Gastroesophageal sphincter (tissue), 4 donors: ENCODE measurements around the gene PDK3. TPM values are rescaled to one million over a fixed set of nuclear protein-coding genes. Genes with fewer than 3 reads are reported as not detected.

ENCODE experiments used
- ATAC-seq: fragments of 150-250 bp; one replicate; pipeline ENCODE4 v1.9.1; 2016; ENCODE audit warnings: mild to moderate bottlenecking, moderate library complexity
- H3K27ac ChIP-seq, 4 donors: fragments of 200-600 bp; sonication (generic) in 3 of 4; 1 replicate in 3 of 4; 2 replicates in 1 of 4; pipeline ENCODE4 v1.5.1; 2016 to 2019
- H3K27me3 ChIP-seq: fragments of 200-600 bp; sonication (generic); one replicate; pipeline ENCODE4 v1.5.1; 2019
- H3K36me3 ChIP-seq, 2 donors: fragments of 200-600 bp; sonication (generic); one replicate each; pipeline ENCODE4 v1.5.1; 2019; ENCODE audit warnings: control low read depth in 1 of 2
- H3K4me1 ChIP-seq, 3 donors: fragments of 200-600 bp; sonication (generic); 1 replicate in 2 of 3; 2 replicates in 1 of 3; pipeline ENCODE4 v1.5.1; 2016 to 2019; ENCODE audit warnings: control low read depth in 2 of 3
- H3K4me3 ChIP-seq, 2 donors: fragments of 200-600 bp; sonication (generic); one replicate each; pipeline ENCODE4 v1.5.1; 2019; ENCODE audit warnings: mild to moderate bottlenecking in 1 of 2, moderate library complexity in 1 of 2
- H3K9me3 ChIP-seq, 3 donors: fragments of 200-600 bp; sonication (generic); one replicate each; pipeline ENCODE4 v1.5.1; 2017 to 2019; ENCODE audit warnings: control low read depth in 2 of 3
- CTCF ChIP-seq, 4 experiments: fragments of 200-600 bp in 2 of 4; fragments of 450-650 bp in 2 of 4; sonication (generic) in 1 of 4; IDR thresholded peaks; one replicate each; pipeline ENCODE4 v1.5.1; 2017 to 2019; ENCODE audit warnings: antibody characterized with exemption in 4 of 4, mild to moderate bottlenecking in 2 of 4, moderate library complexity in 2 of 4
- EP300 ChIP-seq: sonication (generic); formaldehyde crosslinking; IDR thresholded peaks from one replicate; pipeline ENCODE4 v1.6.1; 2017; ENCODE audit warnings: antibody characterized with exemption, mild to moderate bottlenecking
- POLR2A ChIP-seq, 2 donors: fragments of 450-650 bp; IDR thresholded peaks; one replicate each; pipeline ENCODE4 v1.6.1; 2017; ENCODE audit warnings: antibody characterized with exemption in 2 of 2, mild to moderate bottlenecking in 2 of 2, moderate library complexity in 1 of 2
- POLR2AphosphoS5 ChIP-seq: sonication (generic); formaldehyde crosslinking; IDR thresholded peaks from one replicate; pipeline ENCODE4 v1.6.1; 2017; ENCODE audit warnings: antibody characterized with exemption
- WGBS, 2 donors: methylation state at CpG; one replicate each; pipeline ENCODE4 v1.1.5; 2018; ENCODE audit warnings: low coverage in 1 of 2; 5-methylcytosine and 5-hydroxymethylcytosine counted together
- total RNA-seq, 4 donors: library from RNA; depleted of rRNA; stranded (reverse); fragments of >200 nt; gene quantifications; one replicate each; pipeline ENCODE4 v1.1.0, GENCODE V29; 2016

Gene PDK3
- total RNA-seq = 10 to 100 TPM; 51.8 to 77.0 (median 68.4) TPM

DNA sequence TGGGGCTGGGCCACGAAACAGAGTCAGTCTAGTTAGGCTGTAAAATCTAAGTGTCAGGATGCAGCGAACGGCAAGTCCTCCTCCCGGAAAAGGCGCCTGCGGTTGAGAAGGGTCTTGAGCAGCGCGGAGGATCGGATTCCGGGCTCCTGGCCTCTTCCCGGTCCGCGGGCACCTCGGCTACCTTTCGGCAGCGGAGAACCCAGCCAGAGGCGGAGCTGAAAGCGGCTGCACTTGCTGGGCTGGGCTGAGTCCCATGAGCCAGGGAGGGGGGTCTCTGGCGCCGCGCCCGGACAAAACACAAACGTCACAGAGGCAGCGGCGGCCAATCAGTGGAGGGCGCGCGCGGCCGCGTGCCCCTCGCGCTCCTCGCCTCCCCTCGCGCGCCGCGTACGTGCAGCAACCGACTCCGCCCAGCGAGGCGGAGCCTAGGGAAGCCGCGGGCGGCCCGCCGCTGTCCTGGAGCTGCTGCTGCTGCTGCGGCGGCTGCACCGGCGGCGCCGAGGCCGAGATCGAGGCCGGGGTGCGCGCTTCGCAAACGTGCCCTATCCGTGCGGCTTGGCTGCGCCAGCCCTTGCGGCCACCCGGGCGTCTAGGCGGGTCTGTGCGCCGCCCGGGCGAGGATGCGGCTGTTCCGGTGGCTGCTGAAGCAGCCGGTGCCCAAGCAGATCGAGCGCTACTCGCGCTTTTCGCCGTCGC is at the start of gene PDK3:
Gene PDK3, plus strand, starts transcription at position 451 of the 696 bp plus-strand sequence. Its CDS starts 170 bp downstream, at position 621.
- H3K27ac ChIP-seq = peak within 1 kb of the TSS; percentile 62 to 88 (median 82)
- TF ChIP-seq EP300 (no peak), POLR2AphosphoS5 (peak; percentile 73), CTCF (IDR thresholded peaks at IDR 0.05) (no peak), POLR2A (IDR thresholded peaks at IDR 0.05) (peak; percentile 77 to 79)
- peaks cover 0 to 47% (median 0%) of the 10 kb centered on the region in 3 donors for H3K4me1 ChIP-seq
- H3K4me3 ChIP-seq = peak within 1 kb of the TSS; percentile 76 to 81
- WGBS, 2 donors = 0% methylated on average over 3 of the region's 83 CpGs; no CpG with 5 or more reads in 1 of the 2 donors
- H3K36me3 ChIP-seq = no peaks in the 10 kb centered on the region
- peak; percentile 97 for ATAC-seq
- H3K9me3 ChIP-seq = no peaks in the 10 kb centered on the region
- no peaks in the 10 kb centered on the region for H3K27me3 ChIP-seq

GRCh38 chrX:24415921-24416320 is 49.2 kb upstream of the PDK3 start:
- Histone ChIP-seq H3K9me3 (no peaks in the 10 kb centered on the region), H3K27me3 (no peaks in the 10 kb centered on the region), H3K4me1 (no peaks in the 10 kb centered on the region), H3K36me3 (no peaks in the 10 kb centered on the region), H3K4me3 (no peak overlapping the region), H3K27ac (no peak overlapping the region)
- no CpG with 5 or more reads among the region's 5 CpGs for WGBS, 2 donors
- TF ChIP-seq EP300 = no peak
- TF ChIP-seq CTCF (IDR thresholded peaks at IDR 0.05) = no peak
- no peak for TF ChIP-seq POLR2AphosphoS5
- TF ChIP-seq POLR2A (IDR thresholded peaks at IDR 0.05) = no peak
- no peak for ATAC-seq

DNA sequence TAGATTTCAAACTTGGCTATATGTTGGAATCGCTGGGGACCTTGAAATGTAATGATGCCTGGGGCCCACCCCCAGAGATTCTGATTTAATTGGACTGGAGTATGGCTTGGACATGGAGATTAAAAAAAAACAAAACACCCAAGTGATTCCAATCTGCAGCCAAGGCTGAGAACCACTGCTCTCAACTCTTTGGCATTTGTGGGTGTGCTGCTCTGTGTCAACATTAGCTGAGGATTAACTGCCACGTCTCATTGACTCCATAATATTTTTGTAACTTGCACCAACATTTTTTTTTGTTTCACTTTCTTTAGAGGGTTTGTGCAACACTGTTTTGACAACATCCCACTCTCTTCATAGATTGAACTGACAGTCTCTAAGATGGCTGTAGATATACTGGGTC is 41.1 kb upstream of the PDK3 start:
- Histone ChIP-seq H3K9me3 (no peaks in the 10 kb centered on the region), H3K27ac (peak overlapping the region in 3 of 4 donors; percentile 24 to 71 (median 61)), H3K36me3 (no peaks in the 10 kb centered on the region), H3K4me1 (peaks cover 0 to 37% (median 0%) of the 10 kb centered on the region in 3 donors), H3K4me3 (no peak overlapping the region), H3K27me3 (no peaks in the 10 kb centered on the region)
- TF ChIP-seq POLR2AphosphoS5 (peak; percentile 81), POLR2A (IDR thresholded peaks at IDR 0.05) (no peak)
- peak; percentile 32 for ATAC-seq
- WGBS, 2 donors = 33 to 40% methylated on average over 1 of the region's 2 CpGs

GRCh38 chrX:24424948-24425347 is 40.1 kb upstream of the PDK3 start:
- H3K27ac ChIP-seq = peak overlapping the region; percentile 24 to 71 (median 60)
- H3K36me3 ChIP-seq = no peaks in the 10 kb centered on the region
- ATAC-seq = peak; percentile 70
- 28 to 29% methylated on average over 5 to 7 of the region's 8 CpGs for WGBS, 2 donors
- peaks cover 0 to 37% (median 0%) of the 10 kb centered on the region in 3 donors for H3K4me1 ChIP-seq
- H3K27me3 ChIP-seq = no peaks in the 10 kb centered on the region
- no peak for TF ChIP-seq POLR2A (IDR thresholded peaks at IDR 0.05)
- TF ChIP-seq POLR2AphosphoS5 = peak; percentile 63
- no peaks in the 10 kb centered on the region for H3K9me3 ChIP-seq
- no peak overlapping the region for H3K4me3 ChIP-seq

GRCh38 chrX:24425806-24426205 is 39.3 kb upstream of the PDK3 start:
- ATAC-seq = no peak
- H3K9me3 ChIP-seq = no peaks in the 10 kb centered on the region
- no peak overlapping the region for H3K4me3 ChIP-seq
- no peaks in the 10 kb centered on the region for H3K27me3 ChIP-seq
- no peak for TF ChIP-seq POLR2A (IDR thresholded peaks at IDR 0.05)
- TF ChIP-seq CTCF (IDR thresholded peaks at IDR 0.05) = no peak
- TF ChIP-seq POLR2AphosphoS5 = no peak
- TF ChIP-seq EP300 = no peak
- H3K4me1 ChIP-seq = peaks cover 0 to 37% (median 0%) of the 10 kb centered on the region in 3 donors
- no peaks in the 10 kb centered on the region for H3K36me3 ChIP-seq
- 43 to 77% methylated on average over 1 to 2 of the region's 2 CpGs for WGBS, 2 donors
- H3K27ac ChIP-seq = peak overlapping the region in 2 of 4 donors; percentile 61 to 70
